ENCODE results near the gene MAP7. TPM values are rescaled to one million over a fixed set of nuclear protein-coding genes. Genes with fewer than 3 reads are reported as not detected.
A peak's percentile ranks its signal among the peaks of the same experiment; 100 is the strongest.

Gene MAP7
- total and polyA plus RNA-seq, 9 of the 15 experiments (the other 6 are each of a cell fraction or from before 2014, with no cell fraction given): 0.76 to 7.7 (median 3.9) TPM

DNA sequence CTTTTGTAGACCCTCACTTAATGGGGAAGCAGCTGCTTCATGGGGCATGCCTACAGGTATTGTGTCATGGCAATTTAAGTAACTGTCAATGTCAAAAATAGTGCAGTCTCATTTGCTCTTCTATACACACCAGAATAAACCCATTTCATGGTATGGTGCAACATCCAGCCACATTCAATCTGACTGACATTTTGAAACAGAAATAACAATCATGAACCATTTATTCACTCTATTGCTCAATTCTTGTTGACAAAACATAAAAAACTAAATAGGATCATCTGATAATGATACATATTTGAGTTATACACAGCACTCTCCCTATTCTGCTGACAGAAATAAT lies 122.9 kb downstream of the MAP7 start:
- H3K79me2 ChIP-seq (ENCODE audit: control insufficient read depth, insufficient read depth, low read length): no peaks in the 10 kb centered on the region
- H2AFZ ChIP-seq (ENCODE audit: low read depth, low read length): no peak overlapping the region
- no TSS peak for BruUV-seq (replicated peaks)
- no peak overlapping the region for H3K4me3 ChIP-seq
- H3K9ac ChIP-seq (ENCODE audit: insufficient read depth in 1 of 2, low read depth in 2 of 2, low read length in 2 of 2): no peak overlapping the region
- H3K4me2 ChIP-seq (ENCODE audit: insufficient read depth, low read length): peak overlapping the region; percentile 57; the same call in 1 of the 2 replicates
- no peaks in the 10 kb centered on the region; a peak in 1 of 5 replicates for H3K27me3 ChIP-seq (ENCODE audit: control insufficient read depth in 2 of 2, insufficient read depth in 2 of 2, low read length in 2 of 2)
- H3K27ac ChIP-seq (ENCODE audit: extremely low read depth, low read depth, low read length): no peak overlapping the region
- FAIRE-seq: no peak
- no peaks in the 10 kb centered on the region for H3K36me3 ChIP-seq (ENCODE audit: control insufficient read depth, insufficient read depth, low read length)
- ChIA-PET CTCF (ENCODE audit: low intra/inter-chr PET ratio) (no interaction called here), POLR2A (interaction anchor here (3.8 kb wide), 1 partner anchor 24 kb away, joined by 14 read pairs; no protein-coding TSS in a partner anchor)
- DNase-seq (ENCODE audit: extremely low read depth in 1 of 4, low spot score in 3 of 4): no peak
- peak; percentile 19; the same call in 1 of the 2 replicates for TF ChIP-seq MAFG (tag; conservative IDR thresholded peaks at IDR 0.05)
- TF ChIP-seq NR2C2 (CRISPR knock-in tag; IDR thresholded peaks at IDR 0.05): no peak
- TF ChIP-seq NR2C2 (tag; IDR thresholded peaks at IDR 0.05): 0 out of 2 replicates have a peak, but pooled peaks have one; percentile 9
- peak; percentile 8 for TF ChIP-seq RBM25 (IDR thresholded peaks at IDR 0.05; ENCODE audit: low read depth, low read length, severe bottlenecking)
- TF ChIP-seq BCOR (IDR thresholded peaks at IDR 0.05): 0 out of 2 replicates have a peak, but pooled peaks have one; percentile 13
- no peak for TF ChIP-seq HDAC8 (tag; IDR thresholded peaks at IDR 0.05)
- TF ChIP-seq KAT7 (CRISPR knock-in tag; IDR thresholded peaks at IDR 0.05; ENCODE audit: borderline replicate concordance): no peak
- 0 out of 2 replicates have a peak, but pooled peaks have one; percentile 1 for TF ChIP-seq NFE2 (IDR thresholded peaks at IDR 0.05; ENCODE audit: low read depth)
- peak; percentile 95 for TF ChIP-seq CEBPB (tag; IDR thresholded peaks at IDR 0.05)
- no peak for TF ChIP-seq ZNF583 (CRISPR knock-in tag; IDR thresholded peaks at IDR 0.05)
- TF ChIP-seq GABPA (tag; conservative IDR thresholded peaks at IDR 0.05; ENCODE audit: low read depth): peak; percentile 42
- TF ChIP-seq SAFB (IDR thresholded peaks at IDR 0.05; ENCODE audit: borderline replicate concordance, low read depth, low read length): no peak
- TF ChIP-seq MCM2 (IDR thresholded peaks at IDR 0.05; ENCODE audit: low read depth): no peak
- no peak for TF ChIP-seq CEBPG (CRISPR knock-in tag; IDR thresholded peaks at IDR 0.05)
- peak; percentile 82 to 90 for TF ChIP-seq CEBPG (tag; conservative IDR thresholded peaks at IDR 0.05 in 1 of 2, IDR thresholded peaks at IDR 0.05 in 1 of 2)
- TF ChIP-seq MEIS2 (IDR thresholded peaks at IDR 0.05; ENCODE audit: partially characterized antibody): peak; percentile 27
- peak in 1 of 2 experiments; percentile 58; a peak in 2 of 4 replicates for TF ChIP-seq KDM1A (IDR thresholded peaks at IDR 0.05)
- TF ChIP-seq, protein P1, sequence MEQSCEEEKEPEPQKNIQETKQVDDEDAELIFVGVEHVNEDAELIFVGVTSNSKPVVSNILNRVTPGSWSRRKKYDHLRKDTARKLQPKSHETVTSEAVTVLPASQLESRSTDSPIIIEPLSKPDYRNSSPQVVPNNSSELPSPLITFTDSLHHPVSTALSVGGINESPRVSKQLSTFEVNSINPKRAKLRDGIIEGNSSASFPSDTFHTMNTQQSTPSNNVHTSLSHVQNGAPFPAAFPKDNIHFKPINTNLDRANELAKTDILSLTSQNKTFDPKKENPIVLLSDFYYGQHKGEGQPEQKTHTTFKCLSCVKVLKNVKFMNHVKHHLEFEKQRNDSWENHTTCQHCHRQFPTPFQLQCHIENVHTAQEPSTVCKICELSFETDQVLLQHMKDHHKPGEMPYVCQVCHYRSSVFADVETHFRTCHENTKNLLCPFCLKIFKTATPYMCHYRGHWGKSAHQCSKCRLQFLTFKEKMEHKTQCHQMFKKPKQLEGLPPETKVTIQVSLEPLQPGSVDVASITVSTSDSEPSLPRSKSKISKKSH (CRISPR knock-in tag; IDR thresholded peaks at IDR 0.05): no peak
- H4K20me1 ChIP-seq (replicated peaks; ENCODE audit: control insufficient read depth, insufficient read depth, low read length): no peaks in the 10 kb centered on the region
- intact Hi-C loops (cut with micrococcal nuclease) (loop anchor here (5.0 kb wide), 1 partner anchor 120 kb away; no protein-coding TSS in a partner anchor), in situ Hi-C loops (cut with MboI) (no loop called here)
- ATAC-seq: peak; percentile 26; the same call in 2 of the 3 replicates
- no peaks in the 10 kb centered on the region for H3K9me1 ChIP-seq (ENCODE audit: control insufficient read depth, insufficient read depth, low read length)
- H3K4me1 ChIP-seq (replicated peaks in 1 of 2; ENCODE audit: control insufficient read depth in 2 of 2, insufficient read depth in 2 of 2, low read length in 2 of 2): peaks cover 0 to 40% of the 10 kb centered on the region in 2 experiments; a peak in 4 of 5 replicates
- no peaks in the 10 kb centered on the region for H3K9me3 ChIP-seq (replicated peaks; ENCODE audit: control insufficient read depth, insufficient read depth, low read depth, low read length)
